ENCODE measurements around the gene AFDN. TPM values are rescaled to one million over a fixed set of nuclear protein-coding genes. Genes with fewer than 3 reads are reported as not detected.

The AFDN gene
- total and polyA plus RNA-seq, 10 of the 15 experiments (the other 5 are each of a cell fraction or from before 2014, with no cell fraction given): 5.7 to 68.2 (median 45.1) TPM

DNA sequence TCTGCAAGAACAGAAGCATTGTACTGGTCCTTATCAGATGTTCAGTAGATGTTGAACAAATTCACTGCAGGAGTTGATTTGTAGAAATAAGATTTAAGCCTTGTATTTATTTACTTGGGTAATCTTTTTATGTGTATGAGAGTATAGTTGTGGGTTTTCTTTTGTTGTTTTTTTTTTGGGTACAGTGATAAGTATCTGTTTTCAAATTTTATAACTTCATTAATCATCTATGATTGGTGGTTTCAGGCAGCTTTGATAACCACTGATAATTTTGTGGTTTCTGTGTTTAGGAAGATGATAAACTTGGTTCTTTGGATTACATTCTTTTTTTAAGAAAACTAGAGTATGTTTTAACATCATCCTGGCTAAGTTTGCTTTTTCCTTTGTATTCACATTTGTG lies 2.8 kb downstream of the AFDN start:
- Histone ChIP-seq H3K27ac (ENCODE audit: control insufficient read depth, insufficient read depth) (peak overlapping the region; percentile 10; the same call in 1 of the 2 replicates), H3K36me3 (ENCODE audit: control insufficient read depth in 2 of 2, insufficient read depth in 2 of 2, low read length in 1 of 2) (no peaks in the 10 kb centered on the region), H3K9me3 (replicated peaks; ENCODE audit: control insufficient read depth, insufficient read depth, low read length) (no peaks in the 10 kb centered on the region), H3K4me2 (ENCODE audit: control insufficient read depth, insufficient read depth) (peak overlapping the region; percentile 34; the same call in 1 of the 2 replicates), H3K4me3 (peak overlapping the region; percentile 22; the same call in 1 of the 2 replicates), H3K79me2 (ENCODE audit: control insufficient read depth, insufficient read depth, low read length) (peaks cover 66% of the 10 kb centered on the region), H4K20me1 (ENCODE audit: control insufficient read depth, insufficient read depth) (no peaks in the 10 kb centered on the region), H3K9ac (ENCODE audit: control insufficient read depth, insufficient read depth, low read length) (0 out of 2 replicates have a peak overlapping the region, but pooled peaks have one; percentile 5), H2AFZ (ENCODE audit: control insufficient read depth, low read depth, low read length) (no peak overlapping the region), H3K27me3 (replicated peaks in 1 of 2; ENCODE audit: control insufficient read depth in 2 of 2, insufficient read depth in 2 of 2, low read length in 1 of 2) (peaks cover 0 to 3% of the 10 kb centered on the region in 2 experiments; a peak in 3 of 4 replicates), H3K4me1 (ENCODE audit: control insufficient read depth, insufficient read depth, low read length) (peaks cover 28% of the 10 kb centered on the region)
- BruUV-seq (replicated peaks): no TSS peak
- FAIRE-seq: no peak
- ChIA-PET SMC1A (ENCODE audit: uncharacterized antibody, unreplicated experiment) (interaction anchor here (0.7 to 9.0 kb wide), 14 partner anchors 11 to 76 kb away, joined by 3 to 58 read pairs (median 6); no protein-coding TSS in a partner anchor), POLR2A (interaction anchor here (1.3 to 1.5 kb wide), 2 partner anchors 14 to 48 kb away, joined by 3 to 4 read pairs; no protein-coding TSS in a partner anchor), CTCF (interaction anchor here (0.8 to 2.7 kb wide), 8 partner anchors 10 to 71 kb away, joined by 3 to 10 read pairs (median 4); no protein-coding TSS in a partner anchor), RAD21 (ENCODE audit: unreplicated experiment) (interaction anchor here (1.0 to 2.4 kb wide), 7 partner anchors 11 to 70 kb away, joined by 3 to 10 read pairs (median 6); no protein-coding TSS in a partner anchor)
- in situ Hi-C loops (cut with MboI): no loop called here
- intact Hi-C loops (cut with micrococcal nuclease; ENCODE audit: unreplicated experiment): no loop called here
- ATAC-seq: no peak
- TF ChIP-seq CBX3 (IDR thresholded peaks at IDR 0.05; ENCODE audit: borderline replicate concordance, low read depth) (no peak), HDGF (IDR thresholded peaks at IDR 0.05) (no peak), SREBF1 (IDR thresholded peaks at IDR 0.05; ENCODE audit: low read length) (no peak), KLF5 (IDR thresholded peaks at IDR 0.05; ENCODE audit: partially characterized antibody) (no peak), EZH2 (IDR thresholded peaks at IDR 0.05; ENCODE audit: borderline replicate concordance, control insufficient read depth, low read depth, low read length) (no peak), CREB1 (IDR thresholded peaks at IDR 0.05; ENCODE audit: low read depth) (no peak), SMARCA5 (IDR thresholded peaks at IDR 0.05) (no peak), HCFC1 (IDR thresholded peaks at IDR 0.05; ENCODE audit: low read length) (no peak), ETV6 (conservative IDR thresholded peaks at IDR 0.05 in 1 of 2, IDR thresholded peaks at IDR 0.05 in 1 of 2; ENCODE audit: borderline replicate concordance in 1 of 2, low read depth in 1 of 2) (no peak), KDM1A (IDR thresholded peaks at IDR 0.05; ENCODE audit: borderline replicate concordance) (no peak), PAX5 (IDR thresholded peaks at IDR 0.05; ENCODE audit: borderline replicate concordance, low read depth, low read length) (no peak), LARP7 (IDR thresholded peaks at IDR 0.05) (no peak)
- TF ChIP-seq, protein P1, sequence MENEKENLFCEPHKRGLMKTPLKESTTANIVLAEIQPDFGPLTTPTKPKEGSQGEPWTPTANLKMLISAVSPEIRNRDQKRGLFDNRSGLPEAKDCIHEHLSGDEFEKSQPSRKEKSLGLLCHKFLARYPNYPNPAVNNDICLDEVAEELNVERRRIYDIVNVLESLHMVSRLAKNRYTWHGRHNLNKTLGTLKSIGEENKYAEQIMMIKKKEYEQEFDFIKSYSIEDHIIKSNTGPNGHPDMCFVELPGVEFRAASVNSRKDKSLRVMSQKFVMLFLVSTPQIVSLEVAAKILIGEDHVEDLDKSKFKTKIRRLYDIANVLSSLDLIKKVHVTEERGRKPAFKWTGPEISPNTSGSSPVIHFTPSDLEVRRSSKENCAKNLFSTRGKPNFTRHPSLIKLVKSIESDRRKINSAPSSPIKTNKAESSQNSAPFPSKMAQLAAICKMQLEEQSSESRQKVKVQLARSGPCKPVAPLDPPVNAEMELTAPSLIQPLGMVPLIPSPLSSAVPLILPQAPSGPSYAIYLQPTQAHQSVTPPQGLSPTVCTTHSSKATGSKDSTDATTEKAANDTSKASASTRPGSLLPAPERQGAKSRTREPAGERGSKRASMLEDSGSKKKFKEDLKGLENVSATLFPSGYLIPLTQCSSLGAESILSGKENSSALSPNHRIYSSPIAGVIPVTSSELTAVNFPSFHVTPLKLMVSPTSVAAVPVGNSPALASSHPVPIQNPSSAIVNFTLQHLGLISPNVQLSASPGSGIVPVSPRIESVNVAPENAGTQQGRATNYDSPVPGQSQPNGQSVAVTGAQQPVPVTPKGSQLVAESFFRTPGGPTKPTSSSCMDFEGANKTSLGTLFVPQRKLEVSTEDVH (IDR thresholded peaks at IDR 0.05; ENCODE audit: low read depth, partially characterized antibody): no peak
- TF ChIP-seq, protein P2, sequence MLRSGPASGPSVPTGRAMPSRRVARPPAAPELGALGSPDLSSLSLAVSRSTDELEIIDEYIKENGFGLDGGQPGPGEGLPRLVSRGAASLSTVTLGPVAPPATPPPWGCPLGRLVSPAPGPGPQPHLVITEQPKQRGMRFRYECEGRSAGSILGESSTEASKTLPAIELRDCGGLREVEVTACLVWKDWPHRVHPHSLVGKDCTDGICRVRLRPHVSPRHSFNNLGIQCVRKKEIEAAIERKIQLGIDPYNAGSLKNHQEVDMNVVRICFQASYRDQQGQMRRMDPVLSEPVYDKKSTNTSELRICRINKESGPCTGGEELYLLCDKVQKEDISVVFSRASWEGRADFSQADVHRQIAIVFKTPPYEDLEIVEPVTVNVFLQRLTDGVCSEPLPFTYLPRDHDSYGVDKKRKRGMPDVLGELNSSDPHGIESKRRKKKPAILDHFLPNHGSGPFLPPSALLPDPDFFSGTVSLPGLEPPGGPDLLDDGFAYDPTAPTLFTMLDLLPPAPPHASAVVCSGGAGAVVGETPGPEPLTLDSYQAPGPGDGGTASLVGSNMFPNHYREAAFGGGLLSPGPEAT (IDR thresholded peaks at IDR 0.05; ENCODE audit: low read depth): no peak
- TF ChIP-seq, protein P3, sequence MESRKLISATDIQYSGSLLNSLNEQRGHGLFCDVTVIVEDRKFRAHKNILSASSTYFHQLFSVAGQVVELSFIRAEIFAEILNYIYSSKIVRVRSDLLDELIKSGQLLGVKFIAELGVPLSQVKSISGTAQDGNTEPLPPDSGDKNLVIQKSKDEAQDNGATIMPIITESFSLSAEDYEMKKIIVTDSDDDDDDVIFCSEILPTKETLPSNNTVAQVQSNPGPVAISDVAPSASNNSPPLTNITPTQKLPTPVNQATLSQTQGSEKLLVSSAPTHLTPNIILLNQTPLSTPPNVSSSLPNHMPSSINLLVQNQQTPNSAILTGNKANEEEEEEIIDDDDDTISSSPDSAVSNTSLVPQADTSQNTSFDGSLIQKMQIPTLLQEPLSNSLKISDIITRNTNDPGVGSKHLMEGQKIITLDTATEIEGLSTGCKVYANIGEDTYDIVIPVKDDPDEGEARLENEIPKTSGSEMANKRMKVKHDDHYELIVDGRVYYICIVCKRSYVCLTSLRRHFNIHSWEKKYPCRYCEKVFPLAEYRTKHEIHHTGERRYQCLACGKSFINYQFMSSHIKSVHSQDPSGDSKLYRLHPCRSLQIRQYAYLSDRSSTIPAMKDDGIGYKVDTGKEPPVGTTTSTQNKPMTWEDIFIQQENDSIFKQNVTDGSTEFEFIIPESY (IDR thresholded peaks at IDR 0.05): no peak
- TF ChIP-seq, protein P4, sequence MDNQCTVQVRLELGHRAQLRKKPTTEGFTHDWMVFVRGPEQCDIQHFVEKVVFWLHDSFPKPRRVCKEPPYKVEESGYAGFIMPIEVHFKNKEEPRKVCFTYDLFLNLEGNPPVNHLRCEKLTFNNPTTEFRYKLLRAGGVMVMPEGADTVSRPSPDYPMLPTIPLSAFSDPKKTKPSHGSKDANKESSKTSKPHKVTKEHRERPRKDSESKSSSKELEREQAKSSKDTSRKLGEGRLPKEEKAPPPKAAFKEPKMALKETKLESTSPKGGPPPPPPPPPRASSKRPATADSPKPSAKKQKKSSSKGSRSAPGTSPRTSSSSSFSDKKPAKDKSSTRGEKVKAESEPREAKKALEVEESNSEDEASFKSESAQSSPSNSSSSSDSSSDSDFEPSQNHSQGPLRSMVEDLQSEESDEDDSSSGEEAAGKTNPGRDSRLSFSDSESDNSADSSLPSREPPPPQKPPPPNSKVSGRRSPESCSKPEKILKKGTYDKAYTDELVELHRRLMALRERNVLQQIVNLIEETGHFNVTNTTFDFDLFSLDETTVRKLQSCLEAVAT (IDR thresholded peaks at IDR 0.05): no peak
- DNase-seq (ENCODE audit: low read depth, low spot score): no peak

Data from GM12878 (cell line).